GM19438 (cell line): Measurements from ENCODE around the gene SLFN5.
A peak's percentile ranks its signal among the peaks of the same experiment; 100 is the strongest.
"Not testable (repeated sequence)": the region's sequence is repeated elsewhere in the genome, so short reads cannot be mapped to it uniquely, and the experiment has no call there.

Experiments used
- ATAC-seq: cut with Tn5 transposase; IDR thresholded peaks from one replicate; pipeline ENCODE4 v1.9.1; 2021; ENCODE audit warnings: low read depth; ENCODE audit not compliant: unreplicated experiment

Gene SLFN5

DNA sequence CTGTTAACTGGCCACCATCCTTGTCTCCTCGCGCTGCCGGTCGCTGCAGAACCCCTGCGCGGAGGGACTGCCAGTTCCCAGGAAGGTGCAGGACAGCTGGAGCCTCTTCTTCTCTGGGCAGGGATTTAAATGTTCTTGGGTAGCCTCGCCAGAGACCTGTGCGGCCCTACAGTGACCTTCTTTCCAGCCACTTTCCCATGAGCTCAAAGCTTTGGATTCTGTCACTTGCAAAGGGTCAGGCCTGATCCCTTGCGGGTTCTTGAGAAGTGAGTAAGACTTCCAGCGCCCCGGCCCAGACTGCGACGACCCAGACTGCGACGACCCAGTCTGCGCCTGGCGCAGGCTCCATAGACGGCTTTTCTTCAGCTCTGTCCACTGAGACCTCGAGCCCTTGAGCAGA is 1.4 kb upstream of the SLFN5 start:
- no peak for ATAC-seq

DNA sequence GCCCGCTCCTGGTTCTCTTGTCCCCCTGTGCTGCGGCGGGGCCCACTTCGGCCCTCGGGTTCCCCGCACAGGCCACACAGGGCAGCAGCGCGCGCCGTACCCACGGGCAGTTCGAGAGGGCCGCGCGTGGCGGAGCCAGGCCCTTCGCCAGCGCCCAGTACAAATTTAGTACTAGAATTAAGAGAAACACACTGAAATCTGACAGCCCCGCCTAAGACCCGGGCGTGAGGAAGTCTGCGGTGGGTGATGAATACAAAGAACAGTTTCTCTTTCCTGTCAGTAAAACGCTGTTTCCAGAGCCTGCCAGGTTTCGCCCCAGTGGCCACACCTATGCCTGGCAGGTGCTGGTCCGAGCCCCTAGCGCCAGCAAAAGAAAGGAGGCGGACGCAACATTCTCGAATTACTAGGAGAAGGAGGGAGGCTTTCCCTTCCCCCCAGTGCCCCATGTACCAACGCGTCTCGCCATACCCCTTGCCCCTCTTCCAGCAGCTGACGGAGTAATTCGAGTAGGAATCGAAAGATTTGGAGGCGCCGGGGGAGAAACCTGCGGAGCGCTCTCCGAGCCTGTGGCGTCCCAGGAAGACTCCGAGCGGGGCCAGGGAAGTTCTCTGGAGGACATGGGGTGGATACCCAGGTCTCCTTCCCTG is 591 bp upstream of the SLFN5 start:
- ATAC-seq, result peak; percentile 65

DNA sequence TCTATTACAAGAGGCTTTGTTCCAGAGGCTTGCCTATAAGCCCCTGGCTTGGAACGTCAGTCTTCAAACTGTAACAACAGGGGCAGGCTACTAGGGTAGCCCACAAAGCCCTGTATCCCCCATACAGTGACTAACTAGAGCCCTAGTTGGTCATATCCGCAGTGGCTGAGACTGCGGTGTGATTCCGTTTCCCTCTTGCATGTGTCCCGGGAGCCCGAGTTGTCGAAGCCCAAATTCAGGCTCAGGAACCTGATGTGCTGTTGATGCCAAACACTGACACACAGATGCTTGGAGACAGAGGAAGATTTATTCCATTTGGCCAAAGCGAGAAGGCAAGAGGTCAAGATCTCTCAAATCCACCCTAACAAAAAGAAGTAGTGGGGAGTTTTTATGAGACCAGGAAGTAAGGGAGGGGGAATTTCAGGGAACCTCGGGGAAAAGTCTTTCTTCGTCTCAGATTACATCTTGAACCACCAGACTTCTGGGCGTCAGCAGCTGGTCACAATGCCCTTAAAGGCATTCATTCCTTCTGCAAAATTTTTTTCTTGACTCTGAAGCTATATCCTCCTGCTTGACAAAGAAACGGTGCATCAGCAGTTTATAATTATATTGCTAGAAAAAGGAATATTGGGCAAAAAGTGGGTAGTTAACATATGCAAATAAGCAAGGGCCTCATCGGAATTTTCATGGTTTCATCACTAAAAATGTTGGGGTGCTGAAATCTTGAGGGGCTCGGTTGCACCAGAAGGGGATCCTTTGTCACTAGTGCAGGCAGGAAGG is 879 bp downstream of the SLFN5 start:
- no peak for ATAC-seq

DNA sequence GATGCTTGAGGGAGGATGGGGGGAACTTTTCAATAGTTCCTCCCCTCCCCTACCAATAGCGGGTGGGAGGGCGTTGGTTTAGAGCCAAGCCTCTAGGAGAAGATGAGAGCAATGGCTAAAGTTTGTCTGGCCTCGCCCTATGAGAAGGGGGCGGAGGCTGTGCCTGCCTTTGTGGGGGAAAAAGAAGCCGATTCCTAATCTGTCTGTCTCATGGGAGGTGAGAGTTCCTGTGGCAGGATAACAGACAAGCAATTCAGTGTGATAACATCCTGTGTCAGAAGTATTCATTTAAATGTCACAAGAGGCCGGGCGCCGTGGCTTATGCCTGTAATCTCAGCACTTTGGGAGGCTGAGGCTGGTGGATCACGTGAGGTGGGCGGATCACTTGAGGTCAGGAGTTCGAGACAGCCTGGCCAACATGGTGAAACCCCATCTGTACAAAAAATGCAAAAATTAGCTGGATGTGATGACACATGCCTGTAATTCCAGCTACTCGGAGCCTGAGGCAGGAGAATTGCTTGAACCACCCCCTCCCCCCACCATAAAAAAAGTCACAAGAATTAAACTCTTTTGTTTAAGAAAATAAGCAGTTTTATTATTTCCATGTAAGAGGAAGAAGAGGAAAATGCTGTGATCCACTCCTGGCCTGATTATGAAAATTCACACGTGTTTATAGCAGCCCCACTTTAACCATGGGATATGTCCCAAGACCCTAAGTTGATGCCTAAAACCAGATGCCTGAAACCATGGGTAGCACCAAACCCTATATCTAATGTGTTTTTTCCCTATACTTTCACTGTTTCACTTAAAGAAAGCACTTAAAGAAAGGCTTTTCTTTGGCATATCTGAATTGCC is 1.7 kb downstream of the SLFN5 start:
- no peak for ATAC-seq

DNA sequence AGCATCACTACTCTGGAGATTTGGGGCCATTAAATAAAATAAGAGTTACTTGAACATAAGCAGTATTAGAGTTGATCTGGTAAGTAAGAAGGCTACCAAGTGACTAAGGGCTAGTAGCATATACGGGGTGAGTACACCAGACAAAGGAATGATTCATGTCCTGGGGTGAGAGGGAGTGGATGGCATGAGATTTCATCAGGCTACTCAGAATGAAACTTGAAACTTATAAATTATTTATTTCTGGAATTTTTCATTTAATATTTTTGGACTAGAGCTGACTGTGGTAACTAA is 2.3 kb downstream of the SLFN5 start:
- ATAC-seq, result no peak

DNA sequence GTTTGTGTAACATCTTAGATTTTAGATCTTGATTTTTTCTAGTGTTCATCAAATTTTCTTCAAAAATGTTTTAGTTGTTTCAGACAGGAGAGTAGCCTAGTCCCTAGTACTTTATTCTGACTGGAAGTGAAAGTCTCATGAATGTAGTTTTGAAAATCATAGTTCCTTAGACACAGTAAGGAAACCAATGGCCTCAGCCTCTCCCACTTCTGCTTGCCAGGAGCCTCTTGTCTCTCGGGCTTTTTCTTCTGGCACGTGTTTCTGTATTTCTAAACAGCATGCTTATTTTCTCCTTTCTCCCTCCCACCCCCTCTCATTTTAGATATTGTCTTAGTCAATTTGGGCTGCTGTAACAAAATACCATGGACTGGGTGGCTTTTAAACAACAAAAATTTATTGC is 9.8 kb downstream of the SLFN5 start:
- ATAC-seq, result no peak

DNA sequence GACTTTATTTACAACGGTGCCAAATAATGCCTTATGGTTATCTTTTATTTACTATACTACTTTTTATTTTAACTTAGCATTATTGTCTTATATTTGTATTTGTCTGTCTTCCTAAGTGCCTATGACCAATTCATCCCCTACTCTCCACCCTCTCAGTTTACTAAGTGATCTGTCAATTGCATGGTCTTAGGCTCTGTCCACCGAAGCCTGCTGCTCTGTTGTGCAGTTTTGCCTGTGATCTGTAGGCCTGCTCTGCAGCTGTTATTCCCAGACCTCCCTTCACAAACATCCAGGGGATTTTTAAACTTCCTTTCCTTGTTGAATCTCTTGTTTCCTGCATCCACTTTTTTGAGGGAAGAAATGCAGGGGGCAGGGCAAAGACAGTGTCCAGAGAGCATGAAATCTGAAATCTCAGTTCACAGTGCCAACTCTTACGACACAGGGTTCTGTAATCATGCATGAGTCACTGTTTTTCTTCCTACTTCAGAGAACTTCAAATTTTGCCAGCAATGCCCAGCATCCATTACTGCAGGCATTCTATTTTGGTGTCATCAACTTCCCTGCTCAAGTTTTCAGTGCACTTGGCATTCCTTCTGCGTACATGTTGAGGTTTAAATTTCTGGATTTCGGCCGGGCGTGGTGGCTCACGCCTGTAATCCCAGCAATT is 11.4 kb downstream of the SLFN5 start:
- ATAC-seq, result no peak

DNA sequence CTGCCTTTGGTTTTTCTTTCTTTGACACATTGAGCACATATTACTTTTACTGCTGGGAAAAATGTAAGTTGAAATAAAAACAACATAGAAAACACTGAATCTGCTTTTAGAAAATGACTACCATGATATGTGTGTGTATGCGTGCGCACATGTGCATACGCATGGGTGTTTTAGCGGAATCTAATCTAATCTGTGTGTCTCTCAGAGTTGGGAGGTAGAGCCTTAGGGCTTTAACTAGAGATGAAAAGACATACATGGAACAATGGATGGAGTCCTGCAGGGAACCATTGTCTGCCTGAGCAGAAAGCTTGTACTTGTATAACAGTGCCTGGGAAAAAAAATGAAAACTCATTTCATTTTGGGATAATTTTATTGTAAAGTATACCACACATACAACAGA is 12.4 kb downstream of the SLFN5 start:
- ATAC-seq, result no peak

DNA sequence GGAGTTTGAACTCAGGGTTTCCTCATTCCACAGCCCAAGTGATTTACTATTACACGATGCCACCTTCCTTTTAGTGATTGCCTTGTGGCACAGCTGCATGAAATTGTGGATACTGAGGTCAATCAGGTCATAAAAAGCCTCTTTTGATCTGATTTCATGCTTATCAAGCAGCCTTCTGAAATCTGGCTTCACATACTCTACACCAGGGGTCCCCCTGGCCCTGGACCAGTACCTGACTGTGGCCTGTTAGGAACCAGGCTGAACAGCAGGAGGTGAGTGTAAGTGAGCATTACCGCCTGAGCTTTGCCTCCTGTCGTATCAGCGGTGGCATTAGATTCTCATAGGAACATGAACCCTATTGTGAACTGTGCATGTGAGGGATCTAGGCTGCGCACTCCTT is 13.8 kb downstream of the SLFN5 start:
- no peak for ATAC-seq

DNA sequence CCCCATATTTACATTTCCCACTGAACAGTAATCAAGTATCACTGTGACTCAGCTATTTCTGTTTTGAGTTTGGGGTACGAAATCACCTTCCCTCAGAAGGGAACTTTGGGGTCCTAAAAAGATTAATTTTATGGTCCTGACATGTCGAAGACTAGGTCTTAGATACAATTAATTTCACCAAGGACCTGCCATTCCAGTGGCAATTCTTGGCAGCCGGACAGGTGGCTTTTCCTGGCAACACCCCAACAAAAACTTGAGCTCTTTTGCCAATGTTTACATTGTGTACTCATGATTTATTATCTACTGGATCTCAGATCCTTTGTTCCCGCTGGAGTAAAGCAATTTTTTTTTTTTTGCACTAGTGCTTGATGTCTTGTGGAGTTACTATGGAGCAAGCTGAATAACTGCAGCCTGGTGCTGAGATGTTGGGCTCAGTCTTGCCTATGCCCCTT is 14.4 kb downstream of the SLFN5 start:
- no peak for ATAC-seq

DNA sequence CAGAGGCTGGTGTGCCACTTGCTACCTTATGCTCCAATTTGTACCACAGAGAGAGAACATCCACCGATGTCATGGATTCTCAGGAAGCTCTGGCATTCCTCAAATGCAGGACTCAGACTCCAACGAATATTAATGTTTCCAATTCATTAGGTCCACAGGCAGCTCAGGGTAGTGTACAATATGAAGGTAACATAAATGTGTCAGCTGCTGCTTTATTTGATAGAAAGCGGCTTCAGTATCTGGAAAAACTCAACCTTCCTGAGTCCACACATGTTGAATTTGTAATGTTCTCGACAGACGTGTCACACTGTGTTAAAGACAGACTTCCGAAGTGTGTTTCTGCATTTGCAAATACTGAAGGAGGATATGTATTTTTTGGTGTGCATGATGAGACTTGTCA is 16.1 kb downstream of the SLFN5 start:
- ATAC-seq, result no peak

DNA sequence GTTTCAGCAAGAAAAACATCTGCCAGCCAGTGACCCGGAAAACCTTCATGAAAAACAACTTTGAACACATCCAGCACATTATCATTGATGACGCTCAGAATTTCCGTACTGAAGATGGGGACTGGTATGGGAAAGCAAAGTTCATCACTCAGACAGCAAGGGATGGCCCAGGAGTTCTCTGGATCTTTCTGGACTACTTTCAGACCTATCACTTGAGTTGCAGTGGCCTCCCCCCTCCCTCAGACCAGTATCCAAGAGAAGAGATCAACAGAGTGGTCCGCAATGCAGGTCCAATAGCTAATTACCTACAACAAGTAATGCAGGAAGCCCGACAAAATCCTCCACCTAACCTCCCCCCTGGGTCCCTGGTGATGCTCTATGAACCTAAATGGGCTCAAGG is 22.2 kb downstream of the SLFN5 start:
- no peak for ATAC-seq

DNA sequence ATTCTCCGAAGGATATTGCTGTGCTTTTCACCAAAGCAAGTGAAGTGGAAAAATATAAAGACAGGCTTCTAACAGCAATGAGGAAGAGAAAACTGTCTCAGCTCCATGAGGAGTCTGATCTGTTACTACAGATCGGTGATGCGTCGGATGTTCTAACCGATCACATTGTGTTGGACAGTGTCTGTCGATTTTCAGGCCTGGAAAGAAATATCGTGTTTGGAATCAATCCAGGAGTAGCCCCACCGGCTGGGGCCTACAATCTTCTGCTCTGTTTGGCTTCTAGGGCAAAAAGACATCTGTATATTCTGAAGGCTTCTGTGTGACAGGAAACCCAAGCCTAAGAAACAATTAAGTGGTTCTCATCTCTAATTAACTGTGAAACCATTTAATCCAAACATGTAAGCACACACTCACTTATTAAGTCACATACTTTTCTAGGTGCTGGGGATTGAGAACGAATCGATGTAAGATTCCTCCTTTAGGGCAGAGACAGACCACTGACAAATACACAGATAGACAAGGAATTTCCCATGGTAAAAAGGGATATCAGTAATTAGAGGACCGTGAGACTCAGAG is 22.8 kb downstream of the SLFN5 start:
- ATAC-seq, result no peak

DNA sequence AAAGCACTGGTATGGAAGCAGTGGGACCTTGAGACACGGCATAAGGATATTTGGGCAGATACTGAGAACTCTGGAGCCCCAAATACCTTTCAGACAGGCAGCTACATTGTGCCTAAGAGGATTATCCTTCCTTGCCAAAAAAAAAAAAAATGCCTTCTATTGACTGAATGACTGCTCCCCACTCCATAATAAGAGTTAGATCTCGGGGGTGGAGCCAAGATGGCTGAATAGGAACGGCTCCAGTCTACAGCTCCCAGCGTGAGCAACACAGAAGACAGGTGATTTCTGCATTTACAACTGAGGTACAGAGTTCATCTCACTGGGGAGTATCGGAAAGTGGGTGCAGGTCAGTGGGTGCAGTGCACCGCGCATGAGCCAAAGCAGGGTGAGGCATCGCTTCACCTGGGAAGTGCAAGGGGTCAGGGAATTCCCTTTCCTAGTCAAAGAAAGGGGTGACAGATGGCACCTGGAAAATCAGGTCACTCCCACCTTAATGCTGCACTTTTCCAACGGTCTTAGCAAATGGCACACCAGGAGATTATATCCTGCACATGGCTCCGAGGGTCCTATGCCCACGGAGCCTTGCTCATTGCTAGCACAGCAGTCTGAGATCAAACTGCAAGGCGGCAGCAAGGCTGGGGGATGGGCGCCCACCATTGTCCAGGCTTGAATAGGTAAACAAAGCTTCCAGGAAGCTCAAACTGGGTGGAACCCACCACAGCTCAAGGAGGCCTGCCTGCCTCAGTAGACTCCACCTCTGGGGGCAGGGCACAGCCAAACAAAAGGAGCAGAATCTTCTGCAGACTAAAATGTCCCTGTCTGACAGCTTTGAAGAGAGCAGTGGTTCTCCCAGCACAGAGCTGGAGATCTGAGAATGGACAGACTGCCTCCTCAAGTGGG is 31.5 kb downstream of the SLFN5 start:
- ATAC-seq, result not testable (repeated sequence)

DNA sequence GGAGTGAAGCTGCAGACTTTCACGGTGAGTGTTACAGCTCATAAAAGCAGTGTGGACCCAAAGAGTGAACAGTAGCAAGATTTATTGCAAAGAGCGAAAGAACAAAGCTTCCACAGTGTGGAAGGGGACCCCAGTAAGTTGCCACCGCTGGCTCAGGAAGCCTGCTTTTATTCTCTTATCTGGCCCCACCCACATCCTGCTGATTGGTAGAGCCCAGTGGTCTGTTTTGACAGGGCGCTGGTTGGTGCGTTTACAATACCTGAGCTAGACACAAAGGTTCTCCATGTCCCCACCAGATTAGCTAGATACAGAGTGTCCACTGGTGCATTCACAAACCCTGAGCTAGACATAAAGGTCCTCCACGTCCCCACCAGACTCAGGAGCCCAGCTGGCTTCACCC is 35.6 kb downstream of the SLFN5 start:
- ATAC-seq, result not testable (repeated sequence)

DNA sequence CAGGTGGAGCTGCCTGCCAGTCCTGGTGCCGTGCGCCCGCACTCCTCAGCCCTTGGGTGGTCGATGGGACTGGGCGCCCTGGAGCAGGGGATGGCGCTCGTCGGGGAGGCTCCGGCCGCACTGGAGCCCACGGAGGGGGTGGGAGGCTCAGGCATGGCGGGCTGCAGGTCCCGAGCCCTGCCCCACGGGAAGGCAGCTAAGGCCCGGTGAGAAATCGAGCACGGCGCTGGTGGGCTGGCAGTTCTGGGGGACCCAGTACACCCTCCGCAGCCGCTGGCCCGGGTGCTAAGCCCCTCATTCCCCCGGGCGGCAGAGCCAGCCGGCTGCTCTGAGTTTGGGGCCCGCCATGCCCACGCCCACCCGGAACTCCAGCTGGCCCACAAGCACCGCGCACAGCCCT is 36.0 kb downstream of the SLFN5 start:
- not testable (repeated sequence) for ATAC-seq

DNA sequence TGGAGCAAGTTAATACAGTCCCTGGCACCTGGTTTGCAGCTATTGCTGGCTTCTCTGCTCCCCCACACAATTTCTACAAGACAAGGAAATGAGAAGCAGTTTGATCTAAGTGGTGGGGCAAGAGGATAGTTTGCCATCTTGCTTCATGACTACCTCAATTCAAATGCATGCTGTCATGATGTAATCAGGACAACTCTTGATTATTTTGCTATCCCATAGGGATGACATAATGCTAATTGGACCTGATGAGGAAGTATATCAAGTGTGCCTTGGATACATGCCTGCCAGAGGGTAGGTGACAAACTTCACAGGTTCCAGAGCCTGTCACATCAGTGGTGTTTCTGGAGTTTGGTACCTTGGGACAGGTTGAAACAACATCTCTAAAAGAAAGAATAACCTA is 40.9 kb downstream of the SLFN5 start:
- no peak for ATAC-seq

DNA sequence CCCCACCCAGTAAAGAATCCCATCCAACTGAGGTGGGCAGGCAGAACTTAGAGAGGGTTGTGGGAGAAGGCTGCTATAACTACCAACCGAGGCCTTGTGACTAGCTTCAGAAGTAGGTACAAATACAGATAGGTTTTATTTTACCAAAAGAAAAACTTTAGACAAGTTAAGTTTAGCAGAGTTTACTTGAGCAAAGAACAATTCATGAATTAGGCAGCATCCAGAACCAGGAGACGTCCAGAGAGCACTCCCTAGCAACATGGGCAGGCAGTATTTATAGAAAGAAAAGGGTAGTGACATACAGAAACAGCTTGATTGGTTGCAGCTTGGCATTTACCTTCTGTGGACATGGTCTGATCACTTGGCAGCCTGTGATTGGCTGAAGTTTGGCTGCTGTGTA is 42.1 kb downstream of the SLFN5 start:
- no peak for ATAC-seq

DNA sequence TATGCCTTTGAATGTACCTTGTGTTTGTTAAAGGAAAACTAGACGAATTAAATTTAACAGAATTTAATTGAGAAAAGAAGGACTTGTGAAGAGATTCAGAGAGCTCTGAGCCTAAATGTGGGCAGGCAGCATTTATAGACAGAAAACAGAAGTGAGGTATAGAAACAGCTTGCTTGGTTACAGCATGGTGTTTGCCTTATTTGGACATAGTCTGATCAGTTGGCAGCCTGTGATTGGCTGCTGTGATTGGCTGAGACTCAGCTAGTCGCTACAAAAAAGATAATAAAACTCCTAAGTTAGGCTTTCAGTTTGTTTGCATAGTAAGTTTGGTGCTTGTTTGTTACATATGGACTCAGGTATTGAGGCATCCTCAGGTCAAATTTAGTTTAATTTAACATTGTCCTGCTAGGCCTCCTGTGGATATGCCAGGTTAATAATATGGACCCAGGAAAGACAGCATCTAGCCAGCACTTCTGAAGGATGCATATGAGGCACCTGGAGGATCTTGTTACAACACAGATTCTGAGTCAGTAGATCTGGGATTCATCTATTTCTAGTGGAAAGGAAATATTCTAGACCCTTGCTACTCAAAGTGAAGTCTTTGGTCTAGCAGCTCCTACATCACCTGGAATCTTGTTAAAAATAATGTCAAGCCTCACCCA is 43.4 kb downstream of the SLFN5 start:
- no peak for ATAC-seq
